GM18507 (cell line): ENCODE data around the gene ITGA8.
"Not testable (repeated sequence)": the region's sequence is repeated elsewhere in the genome, so short reads cannot be mapped to it uniquely, and the experiment has no call there.

Experiments used
- DNase-seq: peaks from one replicate; pipeline ENCODE4 v3.0.0; 2011; ENCODE audit warnings: low read depth; ENCODE audit not compliant: insufficient read length; ENCODE audit errors: extremely low spot score
- FAIRE-seq: peaks from 2 replicates; lab custom pipeline; 2011; peaks lifted over from hg19 to GRCh38; lab: Jason Lieb, UNC

The ITGA8 gene

DNA sequence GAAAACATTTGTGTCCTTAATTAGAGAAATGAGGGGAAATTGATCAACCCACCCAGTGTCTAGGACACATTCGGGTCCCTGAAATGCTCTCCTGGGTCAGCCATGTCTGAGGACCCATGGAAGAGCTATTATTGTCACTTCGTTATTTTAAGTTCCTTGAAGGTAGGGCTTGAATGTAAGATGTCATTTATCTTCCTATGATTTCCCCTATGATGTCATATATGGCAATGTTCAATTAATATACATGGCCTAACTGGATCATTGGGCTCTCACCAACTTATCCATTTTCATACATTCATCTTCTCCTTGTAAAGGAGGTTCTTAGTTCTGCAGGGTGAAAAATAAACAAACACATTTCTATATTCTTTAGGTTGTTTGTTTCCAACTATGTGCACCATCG, 235.6 kb downstream of the ITGA8 start:
- FAIRE-seq, result no peak

DNA sequence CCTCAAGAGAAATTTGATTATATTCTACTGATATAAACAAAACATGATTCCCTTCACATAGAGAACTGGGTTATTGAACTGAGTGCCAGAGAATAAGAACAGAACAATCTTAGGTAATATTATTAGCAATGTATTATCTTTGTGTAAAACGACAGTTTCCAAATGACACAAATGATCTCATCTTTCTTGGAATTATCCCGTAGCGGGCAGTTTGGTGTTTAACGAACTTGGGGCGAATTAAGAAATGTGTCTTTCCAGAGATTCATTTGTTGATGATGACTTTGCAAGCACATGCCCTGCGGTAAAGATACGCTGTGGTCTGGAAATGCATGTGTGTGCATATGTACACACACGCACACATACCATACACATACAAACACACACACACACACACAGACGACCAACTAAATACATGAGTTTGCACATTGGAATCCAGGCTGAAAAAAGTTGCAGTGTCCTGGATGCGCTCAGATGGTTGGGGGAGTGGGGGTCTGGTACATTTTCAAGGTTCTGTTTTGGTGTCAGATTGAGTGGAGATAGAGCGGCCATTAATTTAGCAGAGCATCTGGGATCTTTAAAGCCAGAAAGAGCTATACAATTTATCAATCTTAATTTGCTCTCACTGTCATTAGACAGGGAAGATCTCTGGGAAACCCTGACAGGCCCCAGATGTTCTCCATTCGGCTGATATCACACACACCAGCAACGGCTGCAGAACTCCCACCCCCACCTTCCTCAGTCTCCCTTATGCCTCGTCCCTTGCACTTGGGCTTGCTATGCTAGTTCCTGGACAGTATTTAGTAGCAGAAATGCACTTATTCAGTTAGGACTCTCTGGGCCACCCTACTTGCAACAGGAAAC, 236.3 kb downstream of the ITGA8 start:
- FAIRE-seq (no peak), DNase-seq (no peak)

More for the DNA sequence above, 235.6 kb downstream of the ITGA8 start:
- DNase-seq, result no peak

DNA sequence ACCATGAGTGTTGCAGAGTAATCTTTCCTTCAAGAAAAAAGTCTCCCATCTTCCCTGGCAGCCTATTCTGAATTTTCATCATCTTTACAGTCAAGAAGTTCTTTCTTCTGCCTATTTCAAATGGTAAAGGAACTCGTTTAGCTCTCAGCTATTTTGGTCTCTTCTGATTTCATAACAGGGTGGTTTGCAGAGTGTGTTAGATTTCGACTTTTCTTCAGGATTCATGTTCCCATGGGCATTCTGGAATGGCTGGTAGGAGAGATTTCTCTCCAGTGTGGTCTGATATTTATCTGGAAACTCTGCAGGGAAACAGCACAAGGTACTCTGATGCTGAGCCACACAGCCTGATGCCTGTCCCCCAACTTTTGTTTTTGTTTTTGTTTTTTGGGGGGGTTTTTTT, 237.6 kb downstream of the ITGA8 start:
- DNase-seq (no peak), FAIRE-seq (no peak)

DNA sequence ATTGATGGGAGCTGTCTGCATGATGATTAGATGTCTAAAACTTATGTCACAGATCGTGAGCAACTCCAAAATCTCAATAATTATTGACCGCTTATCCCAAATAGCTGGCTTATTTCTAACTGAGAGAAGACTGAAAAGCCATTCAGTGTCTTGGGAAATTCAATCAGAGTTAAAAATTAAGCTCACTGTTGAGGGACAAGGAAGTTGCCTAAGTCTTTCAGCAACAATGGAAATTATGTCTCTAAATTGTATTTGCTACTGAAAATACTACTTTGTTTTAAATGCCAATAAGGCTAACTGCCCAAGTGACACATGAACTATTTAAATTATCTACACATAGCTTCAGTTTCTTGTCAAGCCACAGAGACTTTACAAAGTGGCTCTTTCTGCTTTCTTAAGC, 240.8 kb downstream of the ITGA8 start:
- DNase-seq (no peak), FAIRE-seq (no peak)

DNA sequence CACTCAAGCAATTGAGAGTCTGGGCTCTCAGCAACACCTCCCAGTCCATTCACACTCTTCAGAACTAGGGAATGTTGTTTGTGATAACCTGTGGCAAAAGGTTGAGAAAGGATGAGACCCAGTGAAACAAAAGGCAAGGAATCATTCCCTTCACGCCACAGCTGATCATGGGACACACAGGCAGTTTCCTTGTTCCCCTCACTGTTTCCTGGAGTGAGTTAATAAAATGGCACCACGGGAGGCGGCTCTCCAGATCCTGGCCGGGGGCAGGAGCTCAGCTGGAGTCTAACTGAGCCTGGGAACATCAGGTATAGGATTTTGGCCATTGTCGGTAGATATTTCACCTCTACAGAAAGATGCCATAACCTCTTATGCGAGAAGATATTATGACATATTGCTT, 241.3 kb downstream of the ITGA8 start:
- no peak for FAIRE-seq
- no peak for DNase-seq

DNA sequence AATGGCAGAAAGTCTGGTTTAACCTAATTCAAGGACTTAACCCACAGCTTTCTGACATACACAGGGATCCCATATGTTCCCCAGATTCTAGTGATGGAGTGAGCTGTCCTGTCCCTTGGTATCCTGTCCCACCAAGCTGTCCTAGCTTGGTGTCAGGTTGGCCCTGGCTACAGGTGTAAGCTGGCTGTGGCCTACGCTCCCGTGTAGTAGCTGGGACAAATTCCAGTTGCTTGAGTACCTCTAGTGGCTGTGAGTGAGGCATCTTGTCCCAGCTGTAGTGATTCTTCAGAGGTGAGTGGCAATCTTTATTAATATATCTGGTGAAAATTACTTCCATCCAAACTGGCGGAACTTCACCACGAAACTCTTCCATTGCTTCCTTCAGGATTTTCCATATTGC, 243.4 kb downstream of the ITGA8 start:
- FAIRE-seq, result no peak
- DNase-seq, result no peak

DNA sequence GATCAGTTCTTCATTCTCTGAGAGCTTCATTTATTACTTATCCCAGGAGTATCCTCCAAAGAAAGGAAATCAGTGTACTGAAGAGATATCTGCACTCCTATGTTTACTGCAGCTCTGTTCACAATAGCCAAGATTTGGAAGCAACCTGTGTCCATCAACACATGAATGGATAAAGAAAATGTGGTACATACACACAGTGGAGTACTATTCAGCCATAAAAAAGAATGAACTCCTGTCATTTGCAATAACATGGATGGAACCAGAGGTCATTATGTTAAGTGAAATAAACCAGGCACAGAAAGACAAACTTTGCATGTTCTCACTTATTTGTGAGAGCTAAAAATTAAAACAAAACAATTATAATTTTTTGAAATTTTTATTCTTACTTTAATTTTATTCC, 244.3 kb downstream of the ITGA8 start:
- FAIRE-seq, DNase-seq: not testable (repeated sequence)

DNA sequence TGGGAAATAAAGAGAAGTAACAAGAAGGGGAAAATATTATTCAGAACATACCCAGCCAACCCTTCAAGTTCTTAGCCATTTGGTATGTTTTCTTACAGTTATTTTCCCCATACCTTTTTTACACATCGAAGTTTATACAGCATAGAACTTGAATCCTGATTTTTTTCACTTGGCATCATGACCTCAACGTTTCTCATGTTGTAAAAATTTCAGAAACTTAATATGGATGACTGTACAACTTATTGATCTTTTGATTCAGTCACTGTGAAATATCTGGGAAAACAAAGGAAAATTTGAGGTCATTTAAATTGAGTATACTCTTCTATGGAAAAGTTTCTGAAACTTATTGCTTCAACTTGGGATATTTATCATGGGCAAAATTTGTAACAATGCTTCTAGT, 245.1 kb downstream of the ITGA8 start:
- FAIRE-seq (no peak), DNase-seq (no peak)

DNA sequence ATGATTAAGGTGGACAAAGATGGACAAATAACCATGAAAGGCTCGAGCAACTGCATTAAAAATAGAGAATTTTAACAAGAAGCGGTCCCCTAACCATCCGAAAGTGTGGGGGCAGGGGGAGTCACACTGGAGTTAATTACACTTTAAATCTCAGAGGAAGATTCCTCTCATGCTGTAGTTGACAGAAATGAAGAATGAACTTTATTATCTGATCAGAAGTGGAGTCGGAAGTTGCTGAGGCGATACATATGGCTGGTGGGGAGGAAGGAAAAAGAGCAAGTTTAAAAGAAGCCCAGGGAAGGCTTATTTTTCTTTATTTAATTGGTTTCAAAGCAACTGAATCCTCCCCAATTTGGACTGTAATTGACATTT, 246.3 kb downstream of the ITGA8 start:
- DNase-seq (no peak), FAIRE-seq (no peak)

DNA sequence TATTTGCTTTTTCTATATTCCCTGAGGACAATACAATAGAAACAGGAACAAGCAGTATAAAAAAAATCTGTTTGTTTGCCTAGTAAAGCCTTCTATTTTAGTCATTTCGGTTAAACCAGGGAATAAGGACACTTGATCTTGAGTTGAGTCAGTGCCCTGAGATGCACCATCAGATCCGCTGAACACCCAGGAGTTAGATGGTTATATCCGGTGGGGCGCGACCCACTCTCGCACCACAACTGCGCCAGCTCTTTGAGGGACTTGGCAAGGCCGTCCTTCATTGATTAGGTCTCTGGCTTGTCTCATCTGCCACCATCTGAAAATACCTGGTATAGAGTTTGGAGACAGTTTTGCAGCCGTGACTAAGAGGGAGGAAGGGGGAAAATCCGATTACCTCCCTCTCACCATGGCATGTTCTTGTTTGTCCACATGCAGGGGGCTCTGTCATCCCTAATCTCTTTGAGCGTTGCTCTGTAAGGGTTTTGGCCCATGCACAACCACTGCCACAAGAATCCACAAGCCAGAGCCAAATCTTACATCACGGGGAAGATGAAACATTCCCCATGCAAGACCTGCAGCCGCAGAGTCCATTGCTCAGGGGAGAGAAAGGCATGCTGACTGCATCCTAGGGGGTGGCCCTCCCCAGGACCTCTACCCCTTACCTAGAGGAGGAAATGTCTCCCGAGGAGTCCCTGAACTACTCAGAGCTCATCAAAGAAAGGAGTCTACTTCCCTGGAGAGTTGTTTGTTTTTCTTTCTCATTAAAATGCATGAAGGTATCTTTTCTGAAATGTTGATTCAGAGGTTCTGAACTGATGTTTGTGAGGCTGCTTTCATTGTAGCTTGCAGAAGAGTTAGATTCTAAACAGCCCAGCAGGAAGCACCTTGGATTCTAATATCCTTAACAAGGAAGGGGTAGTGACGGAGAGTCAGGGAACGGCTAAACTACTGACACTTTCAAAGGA, 247.0 kb downstream of the ITGA8 start:
- no peak for FAIRE-seq
- no peak for DNase-seq

DNA sequence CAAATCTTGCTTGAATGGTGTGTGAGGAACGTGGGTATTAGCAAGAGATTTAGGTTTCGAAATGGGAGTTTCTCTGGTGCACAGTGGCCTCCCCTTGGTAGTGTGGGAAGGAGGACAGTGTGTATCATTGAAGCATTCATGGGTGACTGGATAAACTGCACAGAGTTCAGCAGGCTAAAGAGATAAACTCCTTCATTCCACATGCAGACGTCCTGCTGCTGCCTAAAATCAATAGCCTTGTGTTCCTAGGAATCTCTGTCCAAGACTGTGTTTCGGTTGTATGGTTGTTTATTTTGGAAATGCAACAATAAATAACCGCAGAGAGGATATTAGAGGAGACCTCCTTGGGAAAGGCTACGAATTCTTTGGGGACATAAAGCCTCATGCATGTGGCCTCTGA, 247.7 kb downstream of the ITGA8 start:
- DNase-seq (no peak), FAIRE-seq (no peak)

DNA sequence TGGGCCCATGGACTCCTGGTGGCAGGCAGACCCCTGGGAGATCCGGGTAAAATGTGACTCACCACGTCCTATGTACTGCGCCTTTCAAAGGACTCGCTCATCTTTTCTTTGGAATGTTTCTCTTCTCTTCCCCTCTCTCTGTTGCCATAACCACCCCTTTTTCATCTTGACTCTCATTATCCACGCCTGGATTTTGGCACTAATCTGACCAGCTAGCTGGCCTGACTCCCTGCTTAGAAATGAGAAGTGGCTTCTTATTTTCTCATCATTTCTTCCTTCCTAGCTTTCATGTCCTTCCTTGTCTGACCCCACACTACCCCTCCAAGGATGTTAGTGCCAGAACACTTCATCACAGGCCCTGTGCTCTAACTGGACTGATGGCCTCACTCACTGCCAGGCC, 250.6 kb downstream of the ITGA8 start:
- no peak for FAIRE-seq
- no peak for DNase-seq

DNA sequence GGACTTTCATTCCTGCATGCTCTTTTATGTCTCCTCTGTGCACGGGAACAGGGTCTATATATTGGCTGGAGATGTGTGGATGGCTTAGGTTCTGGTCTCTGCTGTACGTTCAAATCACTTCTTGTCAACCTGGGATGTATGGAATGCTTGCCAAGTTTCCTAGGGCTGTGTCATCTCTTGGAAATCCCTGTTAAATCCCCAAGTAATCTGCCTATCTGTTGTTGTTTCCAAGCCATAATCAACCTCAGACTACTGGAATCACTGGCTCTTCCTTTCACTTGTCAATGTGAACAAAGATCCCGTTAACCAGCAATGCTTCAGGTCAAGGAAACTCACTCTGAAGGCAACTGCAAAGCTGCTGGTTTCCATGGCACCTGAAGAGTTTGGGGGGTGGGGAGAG, 255.3 kb downstream of the ITGA8 start:
- no peak for DNase-seq
- no peak for FAIRE-seq
